RPMI7951 (cell line): Measurements from ENCODE around the gene MYEF2. TPM values are rescaled to one million over a fixed set of nuclear protein-coding genes. Genes with fewer than 3 reads are reported as not detected.

Experiments
- DNase-seq: peaks from one replicate; pipeline ENCODE4 v3.0.0-alpha.2; 2012; ENCODE audit warnings: low read depth
- total RNA-seq: library from RNA; depleted of rRNA; stranded (reverse); fragments of >200 nt; shearing (Covaris generic); gene quantifications from 2 replicates; pipeline ENCODE4 v1.2.3, GENCODE V29; 2014; rRNA removed

The MYEF2 gene
- total RNA-seq, 1 experiment from 2014 or later, result 8.8 TPM

GRCh38 chr15:48087844-48088243 lies 90.3 kb downstream of the MYEF2 start:
- DNase-seq, result no peak

- peak; percentile 56 for DNase-seq
Observed at GRCh38 chr15:48086576-48086975, 91.5 kb downstream of the MYEF2 start.

- DNase-seq, result no peak
Observed at GRCh38 chr15:48086133-48086532, 92.0 kb downstream of the MYEF2 start.

DNA sequence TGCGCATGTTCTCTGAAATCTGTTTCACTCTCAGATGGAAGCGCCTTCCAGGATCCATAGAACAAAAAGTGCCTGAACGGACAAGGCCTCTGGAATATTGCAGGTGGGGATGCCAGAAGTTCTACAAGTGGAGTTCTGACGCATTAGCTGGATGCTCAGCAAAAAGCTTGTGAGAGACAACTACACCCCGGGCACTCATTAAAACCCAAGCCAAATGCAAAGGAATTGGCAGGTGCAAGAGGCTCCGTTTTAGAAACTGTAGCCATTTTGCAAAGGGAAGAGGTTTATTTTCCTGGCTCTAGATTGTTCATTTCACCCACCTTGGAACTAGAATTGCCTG lies 92.5 kb downstream of the MYEF2 start:
- DNase-seq, result no peak

DNA sequence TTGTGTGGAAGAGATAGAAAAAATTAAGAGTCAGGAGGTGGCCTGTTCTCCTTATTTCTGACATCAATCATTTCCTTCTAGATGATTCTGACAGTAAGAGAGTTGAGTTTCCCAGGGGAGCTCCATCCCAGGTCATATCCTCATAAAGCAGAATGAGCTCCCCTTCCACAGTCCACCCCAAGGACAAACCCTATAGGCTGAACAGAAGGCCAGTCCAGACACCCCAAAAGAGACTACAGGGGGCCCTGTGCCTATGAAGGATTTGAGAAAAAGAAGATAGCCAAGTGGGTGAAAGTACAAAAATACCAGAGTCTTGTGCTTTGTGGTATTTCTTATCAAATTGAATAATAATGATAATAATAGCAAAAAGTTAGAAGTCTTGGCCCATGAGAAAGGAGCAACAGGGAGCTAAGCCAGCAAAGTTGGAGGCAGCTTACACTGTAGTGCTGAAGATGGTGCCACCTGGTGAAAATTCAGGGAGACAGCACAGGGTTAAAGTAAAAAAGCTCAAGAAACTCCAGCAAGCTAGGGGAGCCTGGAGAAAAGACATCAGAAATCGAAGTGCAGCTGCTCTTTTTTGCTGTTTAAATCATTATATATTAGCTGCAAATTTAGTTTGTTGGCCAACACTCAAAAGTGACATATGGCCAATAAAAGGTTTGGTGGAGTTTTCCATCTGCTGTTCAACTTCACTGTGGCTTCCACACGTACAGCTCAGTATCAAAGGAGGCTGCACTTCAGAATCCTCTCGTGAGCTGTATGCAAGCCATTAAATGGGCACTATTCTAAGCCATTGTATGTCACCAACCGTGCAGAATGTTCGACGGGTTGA lies 93.1 kb downstream of the MYEF2 start:
- peak; percentile 28 for DNase-seq

Other genes with a start within 250 kb of the MYEF2 start
- 0.29 TPM in 1 of 2 replicates, not detected in the other for gene SLC24A5, start 57.3 kb downstream of the MYEF2 start, total RNA-seq
- not detected in 2 replicates for gene CTXN2, start 13.4 kb upstream of the MYEF2 start, total RNA-seq
- gene SLC12A1, start 28.0 kb upstream of the MYEF2 start, total RNA-seq, result 0.10 TPM in 1 of 2 replicates, not detected in the other
- gene DUT, start 153.1 kb upstream of the MYEF2 start, total RNA-seq, result 139 and 142 TPM in 2 replicates